GM12878 (cell line): ENCODE data around the gene PAXX. TPM values are rescaled to one million over a fixed set of nuclear protein-coding genes. Genes with fewer than 3 reads are reported as not detected.

Experiments
- ATAC-seq: fragments of 200-7000 bp; cut with Tn5 transposase; 3 replicates; pipeline ENCODE4 v1.9.1; 2020; ENCODE audit warnings: mild to moderate bottlenecking, moderate library complexity
- BruUV-seq: library from RNA; stranded (reverse); fragments of 400-500 nt; replicated peaks from 2 replicates; lab custom pipeline; 2021; lab: Mats Ljungman, UMichigan
- CTCF ChIA-PET: fragments of 300-600 bp; sonication (Branson Sonifier 250); formaldehyde crosslinking; extraction: SDS; loops from one replicate; lab custom pipeline; 2021; ENCODE audit warnings: inconsistent platforms; lab: Yijun Ruan, JAX
- POLR2A ChIA-PET: fragments of 350-600 bp; formaldehyde crosslinking; extraction: SDS; loops from one replicate; lab custom pipeline; 2021; ENCODE audit warnings: inconsistent platforms; lab: Charles Lee
- RAD21 ChIA-PET: fragments of 300-600 bp; sonication (Branson Sonifier 250); formaldehyde crosslinking; loops from one replicate; lab custom pipeline; 2023; ENCODE audit warnings: antibody characterized with exemption; ENCODE audit not compliant: unreplicated experiment; lab: Charles Lee
- SMC1A ChIA-PET: fragments of 300-600 bp; sonication (Branson Sonifier 250); formaldehyde crosslinking; loops from one replicate; lab custom pipeline; 2023; ENCODE audit not compliant: unreplicated experiment, uncharacterized antibody; lab: Charles Lee
- DNase-seq: peaks from one replicate; pipeline ENCODE4 v3.0.0-alpha.2; 2011; ENCODE audit warnings: low read depth, low spot score
- FAIRE-seq: peaks from 3 replicates; lab custom pipeline; 2011; peaks lifted over from hg19 to GRCh38; lab: Jason Lieb, UNC
- H2AFZ ChIP-seq: 2 replicates; pipeline ENCODE4 v1.6.0; 2011; ENCODE audit warnings: low read depth, low read length, control low read depth; ENCODE audit not compliant: control insufficient read depth
- H3K27ac ChIP-seq: 2 replicates; pipeline ENCODE4 v1.5.1; 2011; ENCODE audit warnings: control low read depth; ENCODE audit not compliant: control insufficient read depth, insufficient read depth
- H3K27me3 ChIP-seq, 2 experiments: replicated peaks in 1 of 2; 2 replicates each; pipeline versions ENCODE4 v1.6.0 to v1.6.1; 2011; ENCODE audit warnings: low read length in 1 of 2; ENCODE audit not compliant: control insufficient read depth in 2 of 2, insufficient read depth in 2 of 2
- H3K36me3 ChIP-seq, 2 experiments: 2 replicates each; pipeline ENCODE4 v1.5.1; 2011; ENCODE audit warnings: low read length in 1 of 2; ENCODE audit not compliant: control insufficient read depth in 2 of 2, insufficient read depth in 2 of 2
- H3K4me1 ChIP-seq: 2 replicates; pipeline ENCODE4 v1.6.1; 2011; ENCODE audit warnings: mild to moderate bottlenecking, low read length, moderate library complexity, mixed read lengths; ENCODE audit not compliant: control insufficient read depth, insufficient read depth
- H3K4me2 ChIP-seq: 2 replicates; pipeline ENCODE4 v1.6.0; 2011; ENCODE audit warnings: control low read depth; ENCODE audit not compliant: control insufficient read depth, insufficient read depth
- H3K4me3 ChIP-seq: fragments of 200-600 bp; sonication (generic); 2 replicates; pipeline ENCODE4 v1.5.1; 2016
- H3K79me2 ChIP-seq: 2 replicates; pipeline ENCODE4 v1.6.0; 2011; ENCODE audit warnings: low read length; ENCODE audit not compliant: control insufficient read depth, insufficient read depth
- H3K9ac ChIP-seq: 2 replicates; pipeline ENCODE4 v1.8.0; 2011; ENCODE audit warnings: low read length, control low read depth, mixed read lengths; ENCODE audit not compliant: control insufficient read depth, insufficient read depth
- H3K9me3 ChIP-seq: replicated peaks from 3 replicates; pipeline ENCODE4 v1.5.1; 2011; ENCODE audit warnings: mild to moderate bottlenecking, low read length; ENCODE audit not compliant: control insufficient read depth, insufficient read depth
- H4K20me1 ChIP-seq: 2 replicates; pipeline ENCODE4 v1.6.0; 2011; ENCODE audit not compliant: control insufficient read depth, insufficient read depth
- MEF2A ChIP-seq: IDR thresholded peaks from 2 replicates; pipeline ENCODE4 v1.6.1; 2011; ENCODE audit warnings: low read depth, mild to moderate bottlenecking, low read length, moderate library complexity; ENCODE audit not compliant: insufficient read depth
- MXI1 ChIP-seq: fragments of 150-350 bp; IDR thresholded peaks from 2 replicates; pipeline ENCODE4 v1.6.1; 2011; ENCODE audit warnings: low read depth, mild to moderate bottlenecking, inconsistent platforms, low read length, improper control_type of control experiment
- RELA ChIP-seq: fragments of 450-650 bp; IDR thresholded peaks from 2 replicates; pipeline ENCODE4 v1.8.0; 2014; ENCODE audit warnings: borderline replicate concordance; ENCODE audit not compliant: partially characterized antibody
- WGBS: methylation state at CpG from one replicate; pipeline ENCODE4 v1.1.6; 2016; ENCODE audit warnings: low lambda C conversion rate; ENCODE audit not compliant: insufficient replicate concordance, insufficient coverage; ENCODE audit errors: missing lambda C conversion rate; 5-methylcytosine and 5-hydroxymethylcytosine counted together
- in situ Hi-C: fragments of 300-500 bp; cut with MboI; formaldehyde crosslinking; loops from 9 replicates; pipeline ENCODE4 v1.14.3; 2018; ENCODE audit warnings: mixed read lengths
- intact Hi-C: fragments of 100-400 bp; cut with micrococcal nuclease; formaldehyde crosslinking; loops from one replicate; pipeline ENCODE4 v1.14.2; 2022; ENCODE audit not compliant: unreplicated experiment
- polyA plus RNA-seq, 11 experiments: library from polyadenylated mRNA; depleted of rRNA in 4 of 11; unstranded in 6 of 11; stranded (reverse) in 5 of 11; fragments of >200 nt; fragmentation: Nextera tagmentation in 4 of 11; fragmentation: Illumina TruSeq in 1 of 11; extraction: Ambion mirVana in 4 of 11; extraction: Trizol in 1 of 11; gene quantifications; 1 replicate in 1 of 11; 2 replicates in 10 of 11; pipeline versions ENCODE4 v1.2.1 to v1.2.3, GENCODE V29; 2011 to 2016; ENCODE audit warnings: inconsistent platforms in 2 of 11, missing spikeins in 2 of 11, low read depth in 1 of 11
- total RNA-seq, 4 experiments: library from RNA; depleted of rRNA in 3 of 4; stranded (reverse); fragments of >200 nt in 3 of 4; fragmentation: Illumina TruSeq in 1 of 4; extraction: Trizol in 1 of 4; gene quantifications; 2 replicates each; pipeline versions ENCODE4 v1.2.1 to v1.2.3, GENCODE V29; 2013 to 2021
- TF ChIP-seq, protein P1 (sequence below): IDR thresholded peaks from 2 replicates; pipeline ENCODE4 v1.6.1; 2012; ENCODE audit warnings: low read depth, low read length, improper control_type of control experiment
- TF ChIP-seq, protein P2 (sequence below): IDR thresholded peaks from 2 replicates; pipeline ENCODE4 v1.6.1; 2011; ENCODE audit warnings: borderline replicate concordance, low read depth, mild to moderate bottlenecking, moderate library complexity, low read length; ENCODE audit not compliant: insufficient read depth, poor library complexity, severe bottlenecking

Gene PAXX
- total and polyA plus RNA-seq, 10 of the 15 experiments (the other 5 are each of a cell fraction or from before 2014, with no cell fraction given): 0.18 to 60.6 (median 29.5) TPM

DNA sequence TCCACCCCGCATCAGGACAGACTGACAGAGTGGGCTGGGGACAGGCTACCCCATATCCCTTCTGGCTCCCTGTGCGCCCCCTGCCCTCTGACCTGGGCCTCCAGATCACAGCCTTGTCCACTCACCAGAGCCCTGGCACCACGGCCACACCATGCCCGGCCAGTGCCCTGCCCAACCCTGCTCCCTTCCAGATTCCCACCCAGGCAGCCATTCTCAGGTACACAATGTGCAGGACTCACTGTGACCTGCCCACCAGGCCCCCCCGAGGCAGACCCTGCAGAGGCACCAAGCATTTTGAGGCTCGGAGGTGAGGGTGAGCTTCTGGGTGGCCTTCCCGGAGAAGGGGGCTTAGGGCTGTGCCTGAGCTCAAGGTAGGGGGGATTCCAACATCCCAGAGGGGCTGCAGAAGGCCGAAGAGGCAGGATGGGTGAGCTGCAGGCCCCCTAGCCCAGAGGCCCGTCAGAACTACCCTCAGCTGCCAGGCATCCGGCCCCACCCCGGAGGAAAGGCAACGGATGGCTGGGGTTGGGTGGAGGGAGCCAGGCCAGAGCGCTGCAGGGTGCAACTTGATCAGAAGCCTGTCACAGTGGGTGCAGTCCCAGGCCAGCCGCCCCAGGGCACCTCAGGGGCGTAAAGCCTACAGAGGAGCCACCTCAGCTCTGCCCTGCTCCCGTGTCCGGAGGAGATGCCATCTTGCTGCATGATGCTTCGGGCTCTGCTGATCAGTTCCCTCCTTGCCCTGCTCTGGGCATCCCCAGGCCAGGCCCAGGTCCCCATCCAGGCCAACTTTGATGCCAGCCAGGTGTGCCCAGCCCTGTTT lies 9.8 kb upstream of the PAXX start, which contains the start of gene LCNL1:
LCNL1 (plus strand) TSS at position 762 of the 820 bp plus-strand sequence. CDS start 594 bp downstream, outside the sequence.
- Histone ChIP-seq H3K27ac (no peak within 1 kb of the TSS), H3K36me3 (no peaks in the 10 kb centered on the region), H3K9ac (no peak within 1 kb of the TSS), H3K4me2 (no peak within 1 kb of the TSS), H3K4me1 (no peaks in the 10 kb centered on the region), H3K4me3 (no peak within 1 kb of the TSS), H4K20me1 (peaks cover 3% of the 10 kb centered on the region; the same call in 1 of the 2 replicates), H3K79me2 (no peaks in the 10 kb centered on the region), H2AFZ (no peak within 1 kb of the TSS), H3K27me3 (peaks cover 5 to 6% of the 10 kb centered on the region in 2 experiments), H3K9me3 (no peaks in the 10 kb centered on the region)
- POLR2A ChIA-PET: no interaction called here
- intact Hi-C loops: no loop called here
- RAD21 ChIA-PET: no interaction called here
- in situ Hi-C loops: no loop called here
- no peak for TF ChIP-seq MEF2A
- BruUV-seq: no TSS peak
- DNase-seq (no peak), ATAC-seq (no peak; the same call in 2 of the 3 replicates), FAIRE-seq (no peak)
- CTCF ChIA-PET: interaction anchor here (1.0 kb wide), 1 partner anchor 190 kb away, joined by 3 read pairs; no protein-coding TSS in a partner anchor
- 39% methylated on average over 18 of the region's 18 CpGs for WGBS
- SMC1A ChIA-PET: no interaction called here

DNA sequence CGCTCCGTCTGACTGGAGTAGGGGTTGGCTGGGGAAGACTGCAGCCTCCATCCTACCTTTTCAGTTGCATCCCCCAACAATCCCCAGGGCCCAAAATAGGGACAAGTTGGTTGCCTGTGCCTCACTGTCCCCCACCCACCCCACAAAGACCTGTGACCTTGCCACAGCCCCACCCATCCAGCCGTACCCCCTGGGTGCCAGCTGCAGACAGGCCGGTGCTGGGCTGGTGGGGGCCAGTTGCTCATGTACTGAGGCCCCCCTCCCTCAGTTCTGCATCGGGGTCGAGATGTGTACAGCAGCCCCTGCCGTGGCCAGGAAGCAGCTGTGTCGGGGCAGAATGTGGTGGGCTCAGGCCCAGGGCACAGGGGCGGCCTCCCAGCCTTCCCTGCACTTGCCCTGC lies 9.1 kb upstream of the PAXX start:
- DNase-seq: no peak
- no peak overlapping the region for H3K9ac ChIP-seq
- no peak overlapping the region for H3K4me3 ChIP-seq
- no peak for ATAC-seq
- no peak overlapping the region for H3K4me2 ChIP-seq
- no peaks in the 10 kb centered on the region for H3K36me3 ChIP-seq
- ChIA-PET RAD21 (no interaction called here), POLR2A (no interaction called here), SMC1A (no interaction called here), CTCF (no interaction called here)
- TF ChIP-seq MXI1 (no peak), RELA (no peak)
- TF ChIP-seq, protein P1, sequence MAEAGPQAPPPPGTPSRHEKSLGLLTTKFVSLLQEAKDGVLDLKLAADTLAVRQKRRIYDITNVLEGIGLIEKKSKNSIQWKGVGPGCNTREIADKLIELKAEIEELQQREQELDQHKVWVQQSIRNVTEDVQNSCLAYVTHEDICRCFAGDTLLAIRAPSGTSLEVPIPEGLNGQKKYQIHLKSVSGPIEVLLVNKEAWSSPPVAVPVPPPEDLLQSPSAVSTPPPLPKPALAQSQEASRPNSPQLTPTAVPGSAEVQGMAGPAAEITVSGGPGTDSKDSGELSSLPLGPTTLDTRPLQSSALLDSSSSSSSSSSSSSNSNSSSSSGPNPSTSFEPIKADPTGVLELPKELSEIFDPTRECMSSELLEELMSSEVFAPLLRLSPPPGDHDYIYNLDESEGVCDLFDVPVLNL: no peak
- TF ChIP-seq, protein P2, sequence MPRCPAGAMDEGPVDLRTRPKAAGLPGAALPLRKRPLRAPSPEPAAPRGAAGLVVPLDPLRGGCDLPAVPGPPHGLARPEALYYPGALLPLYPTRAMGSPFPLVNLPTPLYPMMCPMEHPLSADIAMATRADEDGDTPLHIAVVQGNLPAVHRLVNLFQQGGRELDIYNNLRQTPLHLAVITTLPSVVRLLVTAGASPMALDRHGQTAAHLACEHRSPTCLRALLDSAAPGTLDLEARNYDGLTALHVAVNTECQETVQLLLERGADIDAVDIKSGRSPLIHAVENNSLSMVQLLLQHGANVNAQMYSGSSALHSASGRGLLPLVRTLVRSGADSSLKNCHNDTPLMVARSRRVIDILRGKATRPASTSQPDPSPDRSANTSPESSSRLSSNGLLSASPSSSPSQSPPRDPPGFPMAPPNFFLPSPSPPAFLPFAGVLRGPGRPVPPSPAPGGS: no peak
- no peaks in the 10 kb centered on the region for H3K79me2 ChIP-seq
- no TSS peak for BruUV-seq
- no peaks in the 10 kb centered on the region for H3K9me3 ChIP-seq
- peaks cover 3% of the 10 kb centered on the region; the same call in 1 of the 2 replicates for H4K20me1 ChIP-seq
- no peak overlapping the region for H2AFZ ChIP-seq
- H3K27ac ChIP-seq: no peak overlapping the region
- 20% methylated on average over 9 of the region's 9 CpGs for WGBS
- H3K27me3 ChIP-seq: peaks cover 5 to 6% of the 10 kb centered on the region in 2 experiments
- in situ Hi-C loops: no loop called here
- FAIRE-seq: no peak
- intact Hi-C loops: no loop called here
- no peaks in the 10 kb centered on the region for H3K4me1 ChIP-seq
